K562 (cell line): ENCODE data around the gene ABR. TPM values are rescaled to one million over a fixed set of nuclear protein-coding genes. Genes with fewer than 3 reads are reported as not detected.

ENCODE experiments used
- BMI1 ChIP-seq: fragments of 150-350 bp; IDR thresholded peaks from 2 replicates; pipeline ENCODE4 v1.6.1; 2014; ENCODE audit warnings: low read length
- NR4A1 ChIP-seq, 2 experiments: fragments of 250-450 bp in 1 of 2; fragments of 450-650 bp in 1 of 2; sonication (Bioruptor Pico) in 1 of 2; IDR thresholded peaks; 2 replicates each; pipeline versions ENCODE4 v1.4.0 to v1.6.1; 2016 to 2020; ENCODE audit warnings: mild to moderate bottlenecking in 2 of 2, missing compliant biosample characterization in 1 of 2, missing genetic modification characterization in 1 of 2, moderate library complexity in 1 of 2
- POLR2G ChIP-seq: fragments of 200-400 bp; formaldehyde crosslinking; IDR thresholded peaks from 2 replicates; pipeline ENCODE4 v1.6.1; 2017; ENCODE audit warnings: low read depth, mild to moderate bottlenecking, antibody characterized with exemption, low read length, moderate library complexity
- RB1 ChIP-seq: fragments of 450-650 bp; IDR thresholded peaks from 2 replicates; pipeline ENCODE4 v1.6.1; 2017; ENCODE audit warnings: low read depth, mild to moderate bottlenecking
- SRSF3 ChIP-seq: fragments of 200-400 bp; formaldehyde crosslinking; IDR thresholded peaks from 2 replicates; pipeline ENCODE4 v1.6.1; 2016; ENCODE audit warnings: mild to moderate bottlenecking, low read length, moderate library complexity; ENCODE audit not compliant: insufficient read depth
- ZBTB7A ChIP-seq: IDR thresholded peaks from 2 replicates; pipeline ENCODE4 v1.6.1; 2011; ENCODE audit warnings: low read depth, mild to moderate bottlenecking, low read length, moderate library complexity, borderline replicate concordance; ENCODE audit not compliant: control insufficient read depth
- ZNF644 ChIP-seq: fragments of 200-800 bp; sonication (Bioruptor generic); IDR thresholded peaks from 2 replicates; pipeline ENCODE4 v1.6.1; 2016; ENCODE audit warnings: low read depth, missing genetic modification characterization, missing compliant biosample characterization
- polyA plus RNA-seq, 8 experiments: library from polyadenylated mRNA; depleted of rRNA in 4 of 8; stranded (reverse) in 5 of 8; unstranded in 3 of 8; fragments of >200 nt; fragmentation: Nextera tagmentation in 2 of 8; fragmentation: Illumina TruSeq in 1 of 8; extraction: Ambion mirVana in 2 of 8; extraction: Trizol in 1 of 8; gene quantifications; 2 replicates each; pipeline versions ENCODE4 v1.2.1 to v1.2.3, GENCODE V29; 2011 to 2014; ENCODE audit warnings: inconsistent platforms in 1 of 8, missing spikeins in 1 of 8
- total RNA-seq, 7 experiments: library from RNA; depleted of rRNA in 6 of 7; stranded (reverse); fragments of >200 nt in 6 of 7; fragmentation: Illumina TruSeq in 2 of 7; extraction: Trizol in 2 of 7; gene quantifications; 2 replicates each; pipeline versions ENCODE4 v1.2.1 to v1.2.3, GENCODE V29; 2011 to 2021; ENCODE audit warnings: low replicate concordance in 1 of 7
- TF ChIP-seq, protein P1 (sequence below): sonication (generic); formaldehyde crosslinking; IDR thresholded peaks from 2 replicates; pipeline ENCODE4 v1.8.0; 2023; ENCODE audit warnings: mild to moderate bottlenecking, missing genetic modification reagents
- TF ChIP-seq, protein P2 (sequence below): IDR thresholded peaks from 2 replicates; pipeline ENCODE4 v1.6.1; 2016; ENCODE audit warnings: missing genetic modification characterization, missing compliant biosample characterization

Gene ABR
- total and polyA plus RNA-seq, 9 of the 15 experiments (the other 6 are each of a cell fraction or from before 2014, with no cell fraction given) = 0.07 to 1.6 (median 0.37) TPM; not detected in 1

DNA sequence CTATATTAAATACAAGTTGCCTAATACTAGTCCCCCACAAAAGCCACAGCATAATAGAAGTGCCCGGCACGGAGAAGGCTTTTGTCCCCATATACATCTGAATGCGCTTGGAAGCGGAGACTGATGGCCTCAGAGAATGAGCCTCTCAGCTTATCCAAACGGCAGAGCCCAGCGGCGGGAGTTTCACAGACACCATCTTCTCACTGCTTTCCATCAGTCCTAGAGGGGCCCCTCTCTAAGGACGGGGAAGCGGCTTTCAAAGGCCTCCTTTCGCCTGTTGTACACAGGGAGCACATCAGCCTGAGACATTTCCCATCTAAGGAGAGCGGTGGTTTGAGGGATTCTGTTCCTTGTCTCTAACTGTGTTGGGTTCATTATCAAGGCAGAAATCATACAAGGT, 217.1 kb downstream of the ABR start (continued):
- no peak for TF ChIP-seq BMI1
- TF ChIP-seq ZNF644 (tag) = no peak
- TF ChIP-seq POLR2G = no peak
- TF ChIP-seq ZBTB7A = no peak
- no peak for TF ChIP-seq RB1
- TF ChIP-seq, protein P1, sequence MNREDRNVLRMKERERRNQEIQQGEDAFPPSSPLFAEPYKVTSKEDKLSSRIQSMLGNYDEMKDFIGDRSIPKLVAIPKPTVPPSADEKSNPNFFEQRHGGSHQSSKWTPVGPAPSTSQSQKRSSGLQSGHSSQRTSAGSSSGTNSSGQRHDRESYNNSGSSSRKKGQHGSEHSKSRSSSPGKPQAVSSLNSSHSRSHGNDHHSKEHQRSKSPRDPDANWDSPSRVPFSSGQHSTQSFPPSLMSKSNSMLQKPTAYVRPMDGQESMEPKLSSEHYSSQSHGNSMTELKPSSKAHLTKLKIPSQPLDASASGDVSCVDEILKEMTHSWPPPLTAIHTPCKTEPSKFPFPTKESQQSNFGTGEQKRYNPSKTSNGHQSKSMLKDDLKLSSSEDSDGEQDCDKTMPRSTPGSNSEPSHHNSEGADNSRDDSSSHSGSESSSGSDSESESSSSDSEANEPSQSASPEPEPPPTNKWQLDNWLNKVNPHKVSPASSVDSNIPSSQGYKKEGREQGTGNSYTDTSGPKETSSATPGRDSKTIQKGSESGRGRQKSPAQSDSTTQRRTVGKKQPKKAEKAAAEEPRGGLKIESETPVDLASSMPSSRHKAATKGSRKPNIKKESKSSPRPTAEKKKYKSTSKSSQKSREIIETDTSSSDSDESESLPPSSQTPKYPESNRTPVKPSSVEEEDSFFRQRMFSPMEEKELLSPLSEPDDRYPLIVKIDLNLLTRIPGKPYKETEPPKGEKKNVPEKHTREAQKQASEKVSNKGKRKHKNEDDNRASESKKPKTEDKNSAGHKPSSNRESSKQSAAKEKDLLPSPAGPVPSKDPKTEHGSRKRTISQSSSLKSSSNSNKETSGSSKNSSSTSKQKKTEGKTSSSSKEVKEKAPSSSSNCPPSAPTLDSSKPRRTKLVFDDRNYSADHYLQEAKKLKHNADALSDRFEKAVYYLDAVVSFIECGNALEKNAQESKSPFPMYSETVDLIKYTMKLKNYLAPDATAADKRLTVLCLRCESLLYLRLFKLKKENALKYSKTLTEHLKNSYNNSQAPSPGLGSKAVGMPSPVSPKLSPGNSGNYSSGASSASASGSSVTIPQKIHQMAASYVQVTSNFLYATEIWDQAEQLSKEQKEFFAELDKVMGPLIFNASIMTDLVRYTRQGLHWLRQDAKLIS (CRISPR knock-in tag) = no peak
- no peak for TF ChIP-seq SRSF3
- TF ChIP-seq, protein P2, sequence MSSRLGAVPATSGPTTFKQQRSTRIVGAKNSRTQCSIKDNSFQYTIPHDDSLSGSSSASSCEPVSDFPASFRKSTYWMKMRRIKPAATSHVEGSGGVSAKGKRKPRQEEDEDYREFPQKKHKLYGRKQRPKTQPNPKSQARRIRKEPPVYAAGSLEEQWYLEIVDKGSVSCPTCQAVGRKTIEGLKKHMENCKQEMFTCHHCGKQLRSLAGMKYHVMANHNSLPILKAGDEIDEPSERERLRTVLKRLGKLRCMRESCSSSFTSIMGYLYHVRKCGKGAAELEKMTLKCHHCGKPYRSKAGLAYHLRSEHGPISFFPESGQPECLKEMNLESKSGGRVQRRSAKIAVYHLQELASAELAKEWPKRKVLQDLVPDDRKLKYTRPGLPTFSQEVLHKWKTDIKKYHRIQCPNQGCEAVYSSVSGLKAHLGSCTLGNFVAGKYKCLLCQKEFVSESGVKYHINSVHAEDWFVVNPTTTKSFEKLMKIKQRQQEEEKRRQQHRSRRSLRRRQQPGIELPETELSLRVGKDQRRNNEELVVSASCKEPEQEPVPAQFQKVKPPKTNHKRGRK (tag) = no peak
- TF ChIP-seq NR4A1 (CRISPR knock-in tag; IDR thresholded peaks at IDR 0.05) = no peak
- no peak for TF ChIP-seq NR4A1 (tag; IDR thresholded peaks at IDR 0.05)
